Choroid plexus epithelial cell (primary cell): ENCODE data around the gene GTF2I.

Source experiments
- DNase-seq: peaks from one replicate; pipeline ENCODE4 v3.0.0-alpha.2; 2010; ENCODE audit warnings: low read depth
- H3K4me3 ChIP-seq: 2 replicates; pipeline ENCODE4 v1.5.1; 2011; ENCODE audit warnings: low read depth, mild to moderate bottlenecking, control low read depth, low read length, moderate library complexity
- CTCF ChIP-seq: conservative IDR thresholded peaks from 2 replicates; pipeline ENCODE4 v1.5.1; 2011; ENCODE audit warnings: low read depth, mild to moderate bottlenecking, control low read depth, inconsistent platforms, low read length, moderate library complexity

The GTF2I gene

DNA sequence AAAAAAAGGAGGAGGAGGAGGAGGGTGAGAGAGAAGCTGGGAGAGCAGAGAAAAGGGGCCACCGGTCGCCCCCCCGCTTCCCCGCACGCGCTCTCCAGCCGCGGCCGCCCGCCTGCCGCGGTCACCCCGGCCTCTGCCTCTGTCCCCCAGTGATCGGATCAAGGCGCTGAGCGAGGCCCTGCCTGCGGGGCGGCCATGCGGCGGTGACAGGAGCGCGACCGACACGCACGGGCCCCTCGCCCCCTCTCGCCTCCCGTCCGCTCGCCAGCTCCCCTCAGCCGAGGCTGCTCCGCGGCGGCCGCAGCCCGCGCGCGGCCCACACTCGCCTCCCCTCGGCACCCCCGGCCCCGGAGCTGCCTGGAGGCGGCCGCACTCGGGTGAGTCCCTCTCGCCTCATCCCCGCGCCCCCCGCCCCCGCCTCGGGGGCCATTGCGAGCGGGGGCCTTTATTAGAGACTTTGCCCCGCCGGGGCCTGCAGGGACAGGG lies at the start of gene GTF2I:
Gene GTF2I, plus strand, starts transcription at position 27 of the 486 bp plus-strand sequence. CDS start 31,411 bp downstream, outside the sequence.
- DNase-seq: no peak
- H3K4me3 ChIP-seq: peak within 1 kb of the TSS; percentile 83
- no peak for TF ChIP-seq CTCF

DNA sequence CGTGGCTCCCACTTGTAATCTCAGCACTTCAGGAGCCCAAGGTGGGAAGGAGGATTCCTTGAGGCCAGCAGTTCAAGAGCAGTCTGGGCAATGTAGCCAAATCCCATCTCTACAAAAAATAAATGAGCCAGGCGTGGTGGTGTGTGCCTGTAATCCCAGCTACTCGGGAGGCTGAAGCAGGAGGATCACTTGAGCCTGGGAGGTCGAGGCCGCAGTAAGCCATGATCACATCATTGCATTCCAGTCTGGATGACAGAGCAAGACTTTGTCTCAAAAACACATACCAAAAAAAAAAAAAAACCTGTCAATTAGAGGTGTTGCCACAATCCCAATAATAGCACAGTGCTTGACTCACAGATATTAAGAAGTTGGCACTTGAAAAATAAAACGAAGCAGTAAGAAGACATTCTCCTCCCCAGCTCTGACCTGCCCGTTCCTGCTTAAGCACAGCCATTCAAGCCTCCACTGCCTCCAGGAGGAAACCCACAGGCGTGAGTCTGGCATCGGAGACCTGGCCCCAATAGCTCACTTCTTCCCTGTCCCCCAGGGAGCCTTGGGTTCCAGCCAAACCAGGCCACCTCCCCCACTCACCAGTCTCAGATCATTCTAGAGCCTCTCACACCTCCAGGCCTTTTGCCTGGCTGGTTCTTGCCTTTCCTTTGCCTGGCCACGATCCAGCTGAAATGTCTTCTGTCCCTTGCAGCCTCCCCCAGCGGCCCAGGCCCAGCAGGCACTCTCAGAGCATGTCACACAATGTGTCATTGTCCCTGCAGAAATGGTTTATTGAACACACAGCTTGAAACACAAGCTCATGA lies 45.3 kb upstream of the GTF2I start:
- DNase-seq: peak; percentile 59
- no peak for TF ChIP-seq CTCF
- H3K4me3 ChIP-seq: no peak overlapping the region

DNA sequence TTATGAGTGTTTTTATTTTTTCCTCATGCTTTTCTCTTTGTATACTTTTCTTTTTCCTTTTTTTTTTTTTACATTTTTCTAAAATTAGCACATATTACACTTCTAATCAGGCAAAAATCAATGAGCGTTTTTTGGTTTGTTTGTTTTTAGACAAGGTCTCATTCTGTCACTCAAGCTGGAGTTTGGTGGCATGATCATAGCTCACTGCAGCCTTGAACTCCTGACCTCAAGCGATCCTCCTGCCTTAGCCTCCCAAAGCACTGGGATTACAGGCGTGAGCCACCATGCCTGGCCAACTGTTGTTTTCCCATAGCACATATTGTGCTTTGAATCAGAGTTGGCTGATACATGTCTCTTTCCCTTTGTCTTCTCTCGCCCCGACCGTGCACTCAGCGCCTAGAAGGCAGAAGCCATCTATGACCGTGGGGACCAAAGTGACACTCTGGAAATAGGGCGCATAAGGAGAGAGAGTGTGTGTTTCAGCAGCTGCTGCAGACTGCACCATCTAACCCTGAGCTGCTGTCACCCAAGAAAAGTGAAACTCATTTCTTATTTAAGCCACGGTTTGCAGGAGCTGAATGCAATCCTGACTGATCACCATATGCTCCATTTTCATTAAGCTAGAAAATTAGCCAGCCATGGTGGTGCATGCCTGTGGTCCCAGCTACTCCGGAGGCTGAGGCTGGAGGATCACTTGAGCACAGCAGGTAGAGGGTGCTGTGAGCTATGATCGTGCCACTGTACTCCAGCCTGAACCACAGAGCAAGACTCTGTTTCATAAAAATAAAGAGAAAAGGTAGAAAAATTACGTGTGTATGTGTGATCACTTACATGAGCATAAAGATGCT lies 41.4 kb upstream of the GTF2I start:
- no peak overlapping the region for H3K4me3 ChIP-seq
- TF ChIP-seq CTCF: no peak
- no peak for DNase-seq

DNA sequence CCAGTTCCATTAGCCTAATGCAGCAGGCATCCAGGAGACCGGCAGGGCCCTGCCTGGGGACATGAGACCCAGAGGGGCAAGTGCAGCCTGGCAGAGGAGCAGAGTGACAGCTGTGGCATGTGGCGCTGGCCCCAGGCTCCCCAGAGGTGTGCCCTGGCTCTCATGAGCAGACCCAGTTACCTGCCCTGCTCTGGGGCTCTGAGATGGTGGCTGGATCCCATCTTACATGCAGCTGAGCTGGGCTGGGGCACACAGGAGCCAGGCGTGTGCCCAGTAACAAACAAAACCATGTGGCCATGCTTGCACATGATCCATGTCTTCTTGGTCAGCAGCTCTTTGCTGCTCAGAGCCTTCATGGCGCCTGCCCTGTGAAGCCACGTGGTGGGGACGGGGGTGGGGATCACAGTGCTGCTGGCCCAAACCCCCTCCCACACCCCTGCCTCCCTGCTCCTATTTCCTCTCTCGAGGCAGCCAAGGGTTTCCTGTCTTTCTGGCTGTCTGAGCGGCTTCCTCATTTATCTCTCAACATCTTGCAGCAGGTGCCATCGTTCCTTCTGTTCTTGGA lies 40.3 kb upstream of the GTF2I start:
- no peak for DNase-seq
- H3K4me3 ChIP-seq: no peak overlapping the region
- TF ChIP-seq CTCF: no peak

DNA sequence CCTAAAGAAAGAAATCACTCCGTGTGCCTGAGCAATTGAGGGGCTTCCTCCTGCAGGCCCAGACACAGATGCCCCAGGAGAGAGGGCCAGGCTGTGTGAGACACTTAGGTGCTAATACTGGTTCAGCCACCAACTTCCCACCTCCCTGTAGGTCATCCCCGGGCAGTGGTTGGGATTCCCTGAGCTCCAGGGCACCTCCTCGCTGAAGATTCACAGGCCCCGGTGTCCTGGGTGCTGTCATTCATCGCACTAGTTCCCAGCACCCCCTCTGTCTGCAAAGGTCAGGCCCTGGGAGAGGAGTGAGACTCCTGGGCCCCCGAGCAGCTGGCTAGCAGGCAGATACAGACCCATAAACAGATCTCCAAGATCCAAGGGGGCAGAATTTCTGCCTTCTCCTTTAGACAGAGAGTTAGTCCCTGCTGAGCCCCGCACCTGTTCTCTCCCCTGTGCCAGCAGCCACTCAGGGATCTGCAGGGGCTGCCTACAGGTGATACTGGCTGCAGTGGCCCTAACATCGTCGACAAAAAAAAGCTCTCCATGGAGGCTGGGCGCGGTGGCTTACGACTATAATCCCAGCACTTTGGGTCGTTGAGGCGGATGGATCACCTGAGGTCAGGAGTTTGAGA lies 38.2 kb upstream of the GTF2I start:
- H3K4me3 ChIP-seq: no peak overlapping the region
- TF ChIP-seq CTCF: no peak
- DNase-seq: no peak

DNA sequence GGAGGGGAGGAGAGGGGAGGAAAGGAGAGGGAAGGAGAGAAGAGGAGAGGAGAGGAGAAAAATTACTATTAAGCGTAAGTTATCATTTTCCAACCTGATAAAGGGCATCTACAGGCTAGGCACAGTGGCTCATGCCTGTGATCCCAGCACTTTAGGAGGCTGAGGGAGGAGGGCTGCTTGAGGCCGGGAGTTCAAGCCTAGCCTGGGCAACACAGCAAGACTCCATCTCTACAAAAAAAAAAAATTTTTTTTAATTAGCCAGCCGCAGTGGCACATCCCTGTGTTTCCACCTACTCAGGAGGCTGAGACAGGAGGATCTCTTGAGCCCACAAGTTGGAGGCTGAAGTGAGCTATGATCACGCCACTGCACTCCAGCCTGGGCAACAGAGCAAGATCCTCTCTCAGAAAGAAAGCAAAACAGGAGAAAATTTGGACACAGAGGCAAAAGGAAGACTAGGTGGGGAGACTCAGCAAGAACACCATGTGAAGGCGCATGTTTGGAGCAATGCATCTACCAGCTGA lies 35.2 kb upstream of the GTF2I start:
- no peak for DNase-seq
- H3K4me3 ChIP-seq: no peak overlapping the region
- no peak for TF ChIP-seq CTCF
